ACHN (cell line): ENCODE measurements around the gene CATSPER1.

ENCODE experiments used
- DNase-seq: peaks from one replicate; pipeline ENCODE4 v3.0.0-alpha.2; 2015
- in situ Hi-C: cut with HindIII; loops from 2 replicates; pipeline ENCODE4 v1.10.0; 2017; ENCODE audit warnings: low sequenced_read_pairs, low pct_ligation_motif_present, low pct_unique_long_range_greater_than_20kb

The CATSPER1 gene

DNA sequence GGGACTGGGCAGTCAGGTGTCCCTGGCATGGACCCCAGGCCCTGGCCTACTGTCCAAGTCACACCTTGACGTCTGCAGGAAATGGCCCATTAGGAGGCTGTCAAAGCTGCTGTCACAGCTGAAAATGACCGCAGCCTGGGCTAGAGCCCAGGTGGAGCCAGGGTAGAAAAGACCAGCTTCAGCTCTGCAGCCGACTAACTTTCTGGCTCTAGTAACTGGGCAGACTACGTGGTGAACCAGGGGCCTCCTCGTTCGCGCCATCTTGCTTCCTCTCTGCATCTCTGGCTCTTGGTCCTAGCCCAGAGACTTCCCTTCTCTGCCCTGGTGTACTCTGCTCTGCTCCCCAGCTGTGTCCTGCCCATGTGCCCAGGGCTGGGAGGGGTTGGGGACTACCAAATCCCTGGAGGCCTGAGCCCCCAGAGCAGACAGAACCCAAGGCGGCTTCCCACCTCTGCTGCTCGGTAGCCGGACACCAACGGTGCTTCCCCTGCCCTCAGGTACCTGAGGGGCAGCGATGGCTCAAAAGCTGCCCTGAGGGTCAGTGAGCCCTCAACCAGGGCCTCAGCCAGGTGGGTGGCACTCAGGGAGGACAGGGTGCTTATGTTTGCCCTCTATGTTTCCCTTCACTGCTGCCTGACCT lies 45.1 kb downstream of the CATSPER1 start:
- in situ Hi-C loops, result no loop called here
- no peak for DNase-seq

DNA sequence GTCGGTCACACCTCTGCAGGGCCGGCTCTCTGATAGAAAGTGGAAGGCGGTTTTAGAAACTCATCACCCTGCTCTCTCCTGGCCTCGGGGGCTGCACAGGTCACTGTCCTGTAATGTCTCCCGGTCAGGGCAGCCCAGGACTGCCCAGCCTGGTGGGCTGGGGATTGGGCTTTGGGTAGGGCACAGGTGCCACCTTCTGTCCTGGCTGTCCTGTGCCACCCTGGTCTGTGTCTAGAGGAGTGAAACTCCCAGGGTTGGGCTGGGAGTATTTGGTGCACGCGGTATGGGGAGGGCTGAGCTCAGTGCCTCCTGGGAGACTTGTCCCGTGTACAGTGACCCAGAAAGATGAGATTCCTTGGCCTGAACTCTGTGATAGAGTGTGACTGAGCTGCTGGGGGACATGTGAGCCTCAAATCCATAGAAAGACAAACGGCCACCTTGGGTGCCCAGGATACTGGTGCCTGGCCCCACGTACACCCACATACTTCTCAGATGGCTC lies 47.0 kb downstream of the CATSPER1 start:
- in situ Hi-C loops, result no loop called here

DNA sequence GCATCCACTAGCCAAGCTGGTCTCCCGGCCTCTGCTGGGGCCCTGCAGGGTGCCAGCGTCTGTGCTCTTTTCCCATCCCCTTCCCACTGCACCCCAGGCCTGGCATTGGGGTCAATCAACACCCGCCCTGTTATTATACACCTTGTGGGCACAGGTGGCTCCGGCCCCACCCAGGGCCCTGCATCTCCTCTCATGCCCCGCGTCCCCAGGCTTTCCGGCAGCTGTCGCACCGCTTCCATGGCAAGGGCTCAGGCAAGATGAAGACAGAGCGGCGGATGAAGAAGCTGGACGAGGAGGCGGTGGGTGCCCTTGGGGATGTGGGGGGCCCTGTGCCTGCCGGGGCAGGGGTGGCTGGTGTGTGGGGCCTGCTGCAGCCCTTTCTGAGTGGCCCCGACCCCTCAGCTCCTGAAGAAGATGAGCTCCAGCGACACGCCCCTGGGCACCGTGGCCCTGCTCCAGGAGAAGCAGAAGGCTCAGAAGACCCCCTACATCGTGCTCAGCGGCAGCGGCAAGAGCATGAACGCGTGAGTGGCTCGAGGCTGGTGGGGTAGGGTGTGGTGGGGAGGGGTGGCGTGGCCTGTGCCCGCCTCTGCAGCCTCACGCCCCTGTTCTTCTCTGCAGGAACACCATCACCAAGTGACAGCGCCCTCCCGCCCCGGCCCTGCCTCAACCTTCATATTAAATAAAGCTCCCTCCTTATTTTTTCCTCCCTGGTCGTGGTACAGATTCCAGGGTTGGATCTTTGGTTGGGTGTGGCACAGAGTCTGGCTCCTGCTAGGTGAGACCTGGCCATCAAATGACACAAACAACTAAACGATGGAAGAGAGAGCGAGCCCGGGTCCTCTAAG lies 47.7 kb downstream of the CATSPER1 start:
- in situ Hi-C loops, result no loop called here
- no peak for DNase-seq

More for the DNA sequence above, 47.0 kb downstream of the CATSPER1 start:
- DNase-seq, result no peak

DNA sequence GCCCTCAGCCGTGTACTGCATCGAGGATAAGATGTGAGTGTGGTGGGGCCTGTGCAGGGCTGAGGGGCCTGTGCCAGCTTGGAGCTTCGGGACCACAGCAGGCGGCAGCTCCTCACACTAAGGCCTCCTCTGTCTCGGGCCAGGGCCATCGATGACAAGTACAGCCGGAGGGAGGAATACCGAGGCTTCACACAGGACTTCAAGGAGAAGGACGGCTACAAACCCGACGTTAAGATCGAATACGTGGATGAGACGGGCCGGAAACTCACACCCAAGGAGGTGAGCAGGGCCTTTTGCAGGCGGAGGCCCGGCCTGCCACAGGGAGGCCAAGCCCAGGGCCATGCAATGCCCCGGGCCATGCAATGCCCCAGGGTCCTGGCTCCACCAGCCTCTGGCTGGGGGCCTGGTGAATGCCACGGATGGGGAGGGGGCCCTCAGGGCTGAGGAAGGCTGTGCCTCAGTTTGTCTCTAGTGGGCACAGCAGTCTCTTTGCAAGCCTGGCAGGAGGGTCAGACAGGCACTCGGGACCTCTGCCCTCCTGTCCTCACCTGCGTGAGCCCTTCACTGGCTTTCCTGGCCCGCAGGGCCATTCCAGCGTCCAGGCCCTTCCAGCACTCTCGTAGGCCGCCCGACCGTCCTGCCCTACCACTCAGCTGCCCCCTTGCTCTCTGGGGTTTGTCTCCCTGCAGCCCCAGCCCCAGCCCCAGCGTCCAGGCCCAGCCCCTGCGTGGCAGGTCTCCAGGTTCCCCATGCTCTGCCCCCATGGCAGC lies 48.5 kb downstream of the CATSPER1 start:
- in situ Hi-C loops, result no loop called here
- no peak for DNase-seq

DNA sequence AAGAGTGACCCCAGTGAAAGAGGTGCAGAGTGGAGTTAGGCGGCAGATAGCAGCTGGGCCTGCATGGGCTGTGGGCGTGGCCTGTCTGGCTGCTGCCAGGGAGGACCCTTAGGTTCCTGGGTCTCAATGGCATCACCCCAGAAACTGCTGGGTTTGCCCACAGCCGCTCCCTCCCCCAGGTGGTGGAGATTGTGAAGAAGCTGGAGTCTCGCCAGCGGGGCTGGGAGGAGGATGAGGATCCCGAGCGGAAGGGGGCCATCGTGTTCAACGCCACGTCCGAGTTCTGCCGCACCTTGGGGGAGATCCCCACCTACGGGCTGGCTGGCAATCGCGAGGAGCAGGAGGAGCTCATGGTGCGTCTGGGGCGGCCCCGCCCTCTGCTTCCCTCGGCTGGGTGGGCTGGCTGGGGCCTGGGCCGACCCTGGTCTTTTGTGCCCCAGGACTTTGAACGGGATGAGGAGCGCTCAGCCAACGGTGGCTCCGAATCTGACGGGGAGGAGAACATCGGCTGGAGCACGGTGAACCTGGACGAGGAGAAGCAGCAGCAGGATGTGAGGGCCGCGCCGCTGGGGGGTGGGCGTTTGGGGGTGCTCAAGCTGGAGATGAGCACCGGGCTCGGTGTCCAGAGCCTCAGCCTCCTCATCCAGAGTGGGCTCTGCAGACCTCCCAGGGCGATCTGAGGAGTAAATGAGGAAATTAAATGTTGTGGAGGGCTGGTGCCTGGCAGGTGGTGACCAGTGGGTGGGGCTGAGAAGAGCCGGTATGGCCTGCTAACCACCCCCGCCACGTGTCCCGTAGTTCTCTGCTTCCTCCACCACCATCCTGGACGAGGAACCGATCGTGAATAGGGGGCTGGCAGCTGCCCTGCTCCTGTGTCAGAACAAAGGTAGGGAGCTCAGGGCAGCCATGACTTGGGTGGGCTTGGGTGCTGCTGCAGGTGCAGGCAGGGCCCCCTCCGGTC lies 49.8 kb downstream of the CATSPER1 start:
- in situ Hi-C loops, result no loop called here

DNA sequence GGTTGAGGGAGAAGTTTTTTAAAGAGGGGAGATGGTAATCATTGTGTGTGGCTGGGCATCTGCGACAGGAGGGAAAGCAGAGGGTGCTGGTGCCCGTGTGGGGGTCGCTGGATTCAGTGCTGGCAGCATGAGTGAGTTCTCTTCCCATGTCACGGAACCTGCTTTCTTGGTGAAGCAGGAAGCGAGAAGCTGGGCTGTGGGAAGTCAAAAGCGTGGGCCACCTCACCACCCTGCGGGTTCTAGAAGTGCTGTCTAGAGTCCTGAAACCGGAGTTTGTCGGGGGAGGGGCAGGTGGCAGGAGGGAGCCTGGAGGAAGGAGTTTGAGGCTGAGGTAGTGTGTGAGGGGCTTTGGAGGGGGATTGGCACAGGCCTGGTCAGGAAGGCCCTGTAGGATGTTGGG lies 50.5 kb downstream of the CATSPER1 start:
- DNase-seq, result no peak
- in situ Hi-C loops, result no loop called here

More for the DNA sequence above, 49.8 kb downstream of the CATSPER1 start:
- DNase-seq, result no peak

DNA sequence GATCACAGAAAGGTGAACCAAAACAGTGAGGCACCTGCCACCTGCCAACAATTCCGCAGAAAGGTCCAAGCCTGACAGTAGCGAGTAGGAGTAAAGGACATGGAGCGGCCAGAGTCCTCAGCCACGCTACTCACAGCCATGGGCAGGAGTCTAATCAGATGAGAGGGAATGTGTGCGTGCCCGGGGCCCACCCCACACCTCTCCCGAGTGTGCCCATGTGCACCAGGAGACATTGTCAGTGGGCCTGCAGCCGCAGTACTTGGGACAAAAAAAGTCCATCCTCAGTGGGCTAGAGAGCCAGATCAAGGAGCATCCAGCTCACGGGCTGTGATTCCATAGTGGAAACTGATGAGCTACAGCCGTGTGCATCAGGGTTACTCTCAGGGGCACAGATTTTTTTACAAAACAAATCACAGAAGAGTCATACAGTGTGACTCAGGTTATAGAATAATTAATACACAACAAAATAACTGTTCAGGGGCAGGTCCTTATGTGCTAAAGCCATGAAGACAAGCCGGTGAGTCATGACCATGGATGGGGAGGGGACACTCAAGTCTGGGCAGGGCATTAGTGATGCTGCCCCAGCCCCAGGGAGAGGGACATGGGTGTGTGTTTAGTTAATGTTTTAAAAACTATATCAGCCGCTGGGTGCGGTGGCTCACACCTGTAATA lies 52.7 kb downstream of the CATSPER1 start:
- in situ Hi-C loops, result no loop called here
- DNase-seq, result no peak

DNA sequence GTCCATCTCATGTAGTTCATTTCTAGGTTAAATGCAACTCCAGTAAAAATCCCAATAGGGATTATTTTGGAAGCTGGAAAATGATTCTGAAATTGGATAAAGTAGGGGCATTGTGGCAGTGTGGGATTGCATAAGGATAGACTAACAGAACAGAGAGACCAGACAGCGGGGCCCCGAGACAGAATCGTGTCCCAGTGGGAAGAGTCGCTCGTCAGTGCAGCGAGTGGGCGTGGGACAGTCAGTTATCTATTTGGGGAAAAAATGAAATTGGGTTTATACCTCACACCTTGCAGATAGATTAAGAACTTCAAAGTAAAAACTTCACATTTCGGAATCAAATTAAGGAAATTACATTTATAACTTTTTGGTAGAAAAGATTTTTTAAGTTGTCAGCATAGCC lies 54.2 kb downstream of the CATSPER1 start:
- DNase-seq, result no peak
- in situ Hi-C loops, result no loop called here

DNA sequence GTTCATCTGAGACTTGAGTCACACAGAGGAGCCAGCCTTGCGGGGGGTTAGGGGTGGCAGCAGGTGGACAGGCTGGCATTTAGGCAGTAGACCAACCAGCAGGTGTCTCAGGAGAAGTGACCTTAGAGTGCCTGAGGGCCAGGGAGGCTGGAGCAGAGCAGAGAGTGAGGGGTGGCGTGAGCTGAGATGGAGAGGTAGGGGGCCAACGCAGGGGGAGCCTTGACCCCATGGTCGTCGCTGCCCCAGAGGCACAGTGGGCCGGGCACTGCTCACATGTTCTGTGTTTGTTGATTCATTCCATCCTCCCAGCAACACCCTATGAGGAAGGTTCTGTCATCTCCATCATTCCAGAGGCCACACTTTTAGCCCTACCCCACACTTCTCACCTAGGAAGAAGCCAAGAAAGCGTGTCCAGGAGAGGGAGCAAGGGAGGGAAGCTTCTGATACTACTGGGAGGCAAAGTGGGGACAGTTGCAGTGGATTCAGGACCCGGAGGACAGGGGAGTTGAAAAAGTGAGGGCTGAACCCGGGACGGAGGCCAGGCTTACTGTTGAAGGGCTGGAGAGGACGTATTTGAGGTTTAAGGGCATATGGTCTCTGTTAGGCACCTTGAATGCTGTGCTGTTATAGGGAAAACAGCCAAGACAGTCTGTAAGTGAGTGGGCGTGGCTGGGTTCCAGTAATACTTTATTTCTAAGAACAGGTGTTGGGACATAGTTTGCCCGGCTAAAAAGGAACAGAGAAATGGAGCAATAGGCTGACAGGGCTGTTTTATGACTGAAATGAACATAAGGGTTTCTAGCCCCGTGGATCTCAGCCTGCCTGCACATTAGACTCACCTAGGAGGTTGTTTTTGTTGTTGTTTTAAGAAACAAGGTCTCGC lies 57.4 kb downstream of the CATSPER1 start:
- no peak for DNase-seq
- in situ Hi-C loops, result no loop called here

DNA sequence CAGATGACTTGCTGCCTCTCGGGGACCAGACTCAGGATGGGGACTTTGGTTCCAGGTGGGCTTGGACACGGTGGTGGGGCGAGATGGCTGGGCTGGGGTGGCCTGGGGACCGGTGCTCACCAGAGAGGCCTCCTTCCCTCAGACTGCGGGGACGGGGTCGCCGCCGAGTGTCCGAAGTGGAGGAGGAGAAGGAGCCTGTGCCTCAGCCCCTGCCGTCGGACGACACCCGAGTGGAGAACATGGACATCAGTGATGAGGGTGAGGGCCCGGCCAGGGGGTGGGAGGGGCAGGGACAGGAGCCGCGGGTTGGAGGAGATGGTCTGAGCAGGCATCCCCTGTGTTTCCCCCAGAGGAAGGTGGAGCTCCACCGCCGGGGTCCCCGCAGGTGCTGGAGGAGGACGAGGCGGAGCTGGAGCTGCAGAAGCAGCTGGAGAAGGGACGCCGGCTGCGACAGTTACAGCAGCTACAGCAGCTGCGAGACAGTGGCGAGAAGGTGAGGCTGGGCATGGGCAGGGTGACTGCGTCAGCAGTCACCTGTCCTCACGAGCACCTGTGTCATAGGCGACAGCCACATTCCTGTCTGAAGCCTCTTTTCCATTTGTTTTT lies 58.8 kb downstream of the CATSPER1 start:
- in situ Hi-C loops, result no loop called here
- no peak for DNase-seq
